NCI-H510A (cell line): ENCODE data around the gene SPOCK1.
"Not testable (repeated sequence)": the region's sequence is repeated elsewhere in the genome, so short reads cannot be mapped to it uniquely, and the experiment has no call there.

Source experiments
- DNase-seq: peaks from one replicate; lab custom pipeline; 2025; lab: John Stamatoyannopoulos, UW

SPOCK1 gene

DNA sequence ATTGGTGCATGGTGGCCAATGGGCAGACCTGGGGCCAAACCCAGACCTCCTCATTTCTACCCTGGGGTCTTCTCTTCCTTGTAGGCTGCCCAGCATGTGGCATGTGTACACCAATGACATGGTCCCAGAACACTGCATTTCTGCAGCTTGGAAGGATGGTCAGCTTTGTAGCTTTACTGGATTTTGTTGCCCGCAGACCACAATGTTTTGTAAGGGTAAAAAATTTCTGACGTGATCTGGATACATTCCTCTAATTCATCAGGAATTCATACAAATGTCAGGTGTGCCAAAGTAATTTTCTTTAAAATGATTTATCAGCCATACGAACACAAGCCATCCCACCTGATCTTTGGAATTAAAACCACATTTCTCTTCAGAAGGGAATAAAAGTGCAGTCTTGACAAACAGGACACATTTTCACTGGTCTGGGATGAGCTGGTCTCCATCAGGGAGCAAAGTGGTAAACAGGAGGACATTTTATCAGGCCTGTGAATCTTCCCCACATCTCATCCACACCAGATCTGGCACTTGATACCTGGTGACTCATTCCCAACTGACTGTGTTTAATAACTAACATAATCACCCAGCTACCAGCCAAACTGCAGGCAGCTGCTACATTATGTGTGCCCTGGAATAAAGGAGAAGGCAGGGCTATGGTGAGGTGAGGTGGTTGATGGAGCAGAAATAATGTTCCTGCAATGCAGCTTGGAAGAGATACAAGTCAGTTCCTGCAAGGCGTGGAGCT, 103.9 kb downstream of the SPOCK1 start:
- DNase-seq: no peak

DNA sequence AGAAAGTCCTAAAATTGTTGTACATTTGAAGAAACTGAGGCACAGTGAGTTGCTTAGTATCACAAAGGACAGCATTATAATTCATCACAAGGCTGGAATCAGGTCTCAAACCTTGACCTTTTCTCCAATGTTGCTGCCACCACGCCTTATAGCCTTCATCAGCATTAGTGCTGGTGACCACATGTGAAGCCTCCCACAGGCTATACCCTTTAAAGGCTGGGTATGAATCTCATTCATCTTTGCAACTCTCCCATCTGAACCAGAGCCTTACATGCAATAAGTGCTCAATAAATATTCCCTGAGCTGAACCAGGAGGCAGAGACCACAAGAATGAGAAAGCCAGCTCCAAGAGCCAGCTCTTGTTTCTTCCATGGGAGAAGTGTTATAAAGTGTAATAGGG, 104.7 kb downstream of the SPOCK1 start:
- DNase-seq: no peak

DNA sequence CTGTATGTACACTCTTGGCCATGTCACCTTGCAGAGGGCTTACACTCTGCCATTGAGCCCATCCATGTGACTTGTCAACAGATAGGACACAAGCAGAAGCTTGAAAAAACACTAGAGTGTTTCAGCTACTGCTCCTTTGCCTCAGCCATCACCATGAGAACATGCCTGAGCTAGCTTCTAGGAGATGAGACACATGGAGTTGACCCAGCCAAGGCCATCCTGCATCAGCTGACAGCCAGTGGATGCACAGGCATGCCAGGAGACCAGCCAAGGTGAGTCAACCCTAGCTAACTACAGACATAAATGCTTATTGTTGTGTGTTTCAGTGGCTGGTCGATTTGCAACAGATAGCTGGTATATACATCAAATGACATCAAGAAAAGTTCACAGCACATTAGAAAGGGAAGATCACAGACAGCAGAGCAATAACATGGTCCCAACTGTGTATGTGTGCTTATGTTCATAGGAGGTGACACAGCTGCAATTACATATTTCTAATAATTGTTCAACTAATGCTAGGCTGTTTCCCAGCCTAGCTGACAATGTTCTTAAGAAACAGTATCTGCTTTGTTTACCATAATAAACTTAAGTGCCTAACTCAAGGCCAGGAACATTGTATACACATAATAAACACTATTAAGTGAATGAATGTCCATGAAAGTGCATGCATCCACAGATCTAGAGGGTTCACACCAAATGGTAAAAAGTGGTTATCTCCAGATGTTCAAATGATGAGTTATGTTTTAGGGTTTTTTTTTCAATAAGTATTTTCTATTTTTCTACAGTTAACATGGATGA, 105.7 kb downstream of the SPOCK1 start:
- DNase-seq: no peak

DNA sequence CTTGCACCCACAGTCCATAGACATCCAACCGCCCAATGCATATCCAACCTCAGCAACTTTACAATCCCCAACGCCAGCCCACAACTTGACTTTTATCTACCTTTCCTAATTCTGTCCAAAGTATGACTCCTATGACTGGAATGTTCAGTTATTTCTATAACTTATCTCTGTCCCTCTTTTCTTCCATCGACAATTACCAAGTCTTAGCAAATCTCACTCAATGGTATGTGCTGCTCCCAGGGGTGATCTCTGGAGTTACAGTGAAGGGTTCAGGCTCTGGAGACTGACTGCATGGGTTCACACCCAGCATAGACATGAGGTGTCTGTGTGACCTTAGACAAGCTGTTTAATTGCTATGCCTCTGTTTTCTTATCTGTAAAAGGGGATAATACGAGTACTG, 106.9 kb downstream of the SPOCK1 start:
- DNase-seq: no peak

- not testable (repeated sequence) for DNase-seq
Observed at GRCh38 chr5:137391044-137391443, 108.1 kb downstream of the SPOCK1 start.

DNA sequence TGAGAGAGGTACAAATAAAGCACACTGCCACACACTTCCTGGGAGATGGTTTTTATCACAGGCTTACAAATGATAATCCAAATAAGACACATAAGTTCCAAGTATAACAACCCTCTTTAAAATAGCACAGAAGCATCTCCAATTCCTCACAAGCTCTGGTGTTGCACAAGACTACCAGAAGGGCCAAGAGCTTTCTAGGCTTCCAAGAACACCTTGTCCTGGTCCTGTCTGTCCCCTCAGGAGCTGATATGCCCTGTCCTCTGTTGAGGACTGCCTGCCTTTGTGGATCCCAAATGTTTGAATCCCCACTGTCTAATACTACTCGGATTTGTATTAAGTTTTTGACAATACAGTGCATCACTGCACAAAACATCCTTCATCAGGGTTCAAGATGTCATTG, 110.1 kb downstream of the SPOCK1 start:
- DNase-seq: no peak

DNA sequence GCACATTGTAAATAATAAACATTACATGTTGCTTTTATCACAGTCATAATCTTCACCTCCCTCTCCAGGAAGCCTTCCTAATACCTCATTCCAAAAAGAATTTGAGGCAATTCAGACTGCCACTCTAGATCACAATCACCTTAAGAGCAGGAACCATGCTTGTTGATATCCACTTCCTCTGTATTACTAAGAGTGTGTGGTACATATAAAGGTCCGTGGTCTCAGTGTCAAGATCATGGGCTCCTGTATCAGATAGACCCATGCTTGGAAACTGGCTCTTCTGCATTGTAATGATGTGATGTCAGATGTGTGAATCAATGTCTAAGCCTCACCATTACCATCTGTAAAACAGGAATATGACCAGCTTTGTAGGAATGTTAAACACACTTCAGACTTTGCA, 114.1 kb downstream of the SPOCK1 start:
- DNase-seq: no peak

DNA sequence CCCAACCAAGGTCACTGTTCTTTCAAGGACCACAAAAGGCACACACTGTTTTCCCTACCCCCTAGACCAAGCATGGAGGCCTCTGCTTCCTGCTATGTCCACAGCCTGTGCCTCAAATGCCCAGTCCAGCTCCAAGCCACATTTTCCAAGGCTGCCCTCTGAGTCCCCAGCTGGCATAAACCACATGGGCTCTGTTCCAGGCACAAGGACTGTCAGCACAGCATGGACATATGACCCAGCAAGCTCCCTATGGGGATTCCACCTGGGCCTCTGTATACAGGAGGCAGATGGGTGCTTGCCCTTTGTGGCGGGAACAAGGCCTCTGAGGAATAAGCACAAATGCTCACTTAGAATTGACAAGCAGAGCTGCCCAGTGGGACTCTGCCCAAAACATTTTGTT, 115.2 kb downstream of the SPOCK1 start:
- DNase-seq: no peak

- no peak for DNase-seq
Observed at GRCh38 chr5:137381555-137381954, 117.6 kb downstream of the SPOCK1 start.

DNA sequence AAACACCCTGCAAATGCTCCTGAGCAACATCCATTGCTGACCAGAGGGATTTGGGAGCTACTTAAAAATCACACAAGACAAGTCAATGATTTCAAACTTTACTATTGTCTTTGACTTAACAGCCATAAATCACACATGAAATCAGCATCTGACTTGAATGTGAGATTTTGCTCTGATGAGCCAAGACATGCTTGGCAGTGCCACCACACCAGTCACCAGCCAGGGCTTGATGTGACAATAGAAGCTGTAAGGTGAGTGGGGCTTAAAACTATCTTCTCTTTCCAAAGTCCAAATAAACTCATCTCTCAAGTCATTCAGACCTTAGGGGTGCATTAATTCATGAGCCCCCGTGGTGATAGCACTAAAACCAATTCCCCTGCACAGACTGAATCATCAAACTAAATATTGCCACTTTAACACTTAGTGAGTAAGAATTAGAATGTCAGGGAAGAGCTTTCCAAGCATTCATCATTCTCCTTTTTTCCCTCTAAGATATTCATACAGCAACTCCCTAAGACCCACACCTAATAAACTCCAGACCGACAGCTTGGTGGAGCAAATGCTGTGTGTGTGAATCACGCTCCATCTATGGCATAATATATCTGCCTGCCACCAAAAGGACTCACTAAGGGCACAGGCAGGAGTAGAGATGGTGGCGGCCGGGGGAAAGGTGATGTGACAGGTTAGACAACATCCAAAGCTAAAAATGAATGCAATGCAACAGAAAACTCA, 119.4 kb downstream of the SPOCK1 start:
- DNase-seq: no peak

DNA sequence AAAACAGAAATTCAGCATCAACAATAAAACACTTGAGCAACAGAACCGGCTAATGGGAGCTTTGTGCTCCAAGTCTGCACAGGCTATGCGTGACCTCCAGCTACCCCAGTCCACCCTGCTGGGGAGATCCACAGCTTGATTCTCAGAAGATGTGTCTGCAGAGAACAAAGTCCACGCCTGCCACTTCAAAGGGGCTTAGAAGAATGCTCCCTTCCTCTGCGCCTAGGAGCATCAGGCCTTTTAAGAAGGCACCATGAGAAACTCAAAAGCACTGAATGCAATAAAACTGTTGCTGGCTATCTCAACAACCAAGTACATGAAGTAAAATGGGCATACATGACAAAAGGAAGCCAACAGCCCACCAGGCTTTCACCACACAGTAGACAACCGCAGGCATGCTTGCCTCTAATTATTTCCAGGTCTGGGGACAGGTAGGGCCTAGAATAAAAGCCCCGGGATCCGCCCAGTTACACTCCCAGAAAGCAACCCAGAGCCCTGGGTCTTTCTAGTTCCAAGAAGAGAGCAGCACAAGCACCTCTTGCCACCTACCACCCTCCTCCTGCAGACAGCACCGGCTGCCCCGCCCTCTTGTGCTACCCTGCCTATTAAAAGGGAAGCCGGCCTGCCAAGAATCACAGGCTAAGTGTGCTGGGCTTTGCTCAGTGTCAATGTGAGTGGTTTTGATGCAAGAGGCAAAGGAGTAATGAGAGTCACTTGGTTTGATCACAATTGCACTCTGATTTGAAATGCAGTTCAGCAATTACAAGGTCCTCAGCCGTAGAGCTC, 123.2 kb downstream of the SPOCK1 start:
- DNase-seq: peak; percentile 20

DNA sequence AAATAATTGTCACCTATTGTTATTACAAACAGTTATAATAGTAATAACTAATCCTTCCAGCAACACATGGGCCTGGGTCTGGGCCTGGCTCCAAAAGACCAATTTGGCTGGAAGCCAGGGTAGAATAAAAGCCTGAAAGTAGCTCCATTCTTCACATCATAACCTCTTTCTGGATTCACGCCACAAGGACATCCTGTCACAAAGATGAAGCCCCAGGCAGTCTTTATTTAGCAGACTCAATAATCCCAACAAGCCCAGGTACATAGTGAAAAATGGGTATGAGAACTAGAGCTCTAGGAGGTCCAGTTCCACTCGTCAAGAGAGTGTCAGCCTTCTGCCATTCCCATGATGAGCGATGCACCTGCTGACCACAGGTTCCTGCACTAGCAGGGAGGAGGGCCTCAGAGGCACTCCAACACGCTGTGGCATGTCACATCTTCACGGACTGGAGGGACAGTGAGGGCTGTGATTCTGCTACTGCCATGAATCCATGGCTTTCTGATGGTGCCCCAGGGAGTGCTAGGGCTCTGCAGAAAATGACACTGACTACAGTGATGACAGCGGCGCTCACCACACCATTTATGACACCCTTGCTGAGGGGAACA, 124.9 kb downstream of the SPOCK1 start:
- peak; percentile 44 for DNase-seq

DNA sequence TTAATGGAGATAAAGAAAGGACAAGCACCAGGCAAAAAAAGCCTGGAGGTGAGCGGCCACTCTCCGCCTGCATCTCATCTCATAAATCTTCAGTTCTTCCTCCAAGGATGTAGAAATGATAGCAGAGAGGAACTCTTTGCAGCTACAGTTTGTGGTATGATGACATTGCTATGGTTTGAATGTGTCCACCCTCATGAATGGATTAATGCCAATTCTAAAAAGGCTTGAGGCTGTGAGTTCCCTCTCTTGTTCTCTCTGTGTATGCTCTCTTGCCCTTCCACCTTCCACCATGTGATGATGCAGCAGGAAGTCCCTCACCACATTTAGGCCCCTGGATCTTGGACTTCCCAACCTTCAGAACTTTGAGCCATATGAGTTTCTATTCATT, 126.4 kb downstream of the SPOCK1 start:
- no peak for DNase-seq

- no peak for DNase-seq
Observed at GRCh38 chr5:137372016-137372772, 126.9 kb downstream of the SPOCK1 start.

GRCh38 chr5:137370096-137371071, 128.7 kb downstream of the SPOCK1 start:
- no peak for DNase-seq

DNA sequence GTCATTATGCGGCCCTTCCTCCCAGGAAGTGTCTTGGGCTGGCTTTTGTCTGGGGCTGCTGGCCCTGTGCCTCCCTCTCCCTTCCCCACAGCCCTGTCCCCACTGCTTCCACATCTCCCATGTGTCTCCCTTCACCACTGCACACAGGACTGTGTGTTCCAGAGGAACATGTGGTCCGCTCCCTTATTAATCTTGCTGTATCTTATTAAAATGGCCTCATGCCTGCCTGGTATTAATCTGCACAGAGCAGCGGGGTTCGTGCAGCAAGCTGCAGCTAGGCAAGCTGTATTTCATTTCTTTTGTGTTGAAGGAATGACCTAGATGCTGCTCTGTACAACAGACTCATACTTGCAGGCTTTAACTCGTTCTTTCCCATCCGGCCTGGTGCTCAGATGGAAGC, 130.5 kb downstream of the SPOCK1 start:
- DNase-seq: no peak

- no peak for DNase-seq
Observed at GRCh38 chr5:137367951-137368350, 131.2 kb downstream of the SPOCK1 start.

GRCh38 chr5:137366526-137366925, 132.6 kb downstream of the SPOCK1 start:
- DNase-seq: no peak

DNA sequence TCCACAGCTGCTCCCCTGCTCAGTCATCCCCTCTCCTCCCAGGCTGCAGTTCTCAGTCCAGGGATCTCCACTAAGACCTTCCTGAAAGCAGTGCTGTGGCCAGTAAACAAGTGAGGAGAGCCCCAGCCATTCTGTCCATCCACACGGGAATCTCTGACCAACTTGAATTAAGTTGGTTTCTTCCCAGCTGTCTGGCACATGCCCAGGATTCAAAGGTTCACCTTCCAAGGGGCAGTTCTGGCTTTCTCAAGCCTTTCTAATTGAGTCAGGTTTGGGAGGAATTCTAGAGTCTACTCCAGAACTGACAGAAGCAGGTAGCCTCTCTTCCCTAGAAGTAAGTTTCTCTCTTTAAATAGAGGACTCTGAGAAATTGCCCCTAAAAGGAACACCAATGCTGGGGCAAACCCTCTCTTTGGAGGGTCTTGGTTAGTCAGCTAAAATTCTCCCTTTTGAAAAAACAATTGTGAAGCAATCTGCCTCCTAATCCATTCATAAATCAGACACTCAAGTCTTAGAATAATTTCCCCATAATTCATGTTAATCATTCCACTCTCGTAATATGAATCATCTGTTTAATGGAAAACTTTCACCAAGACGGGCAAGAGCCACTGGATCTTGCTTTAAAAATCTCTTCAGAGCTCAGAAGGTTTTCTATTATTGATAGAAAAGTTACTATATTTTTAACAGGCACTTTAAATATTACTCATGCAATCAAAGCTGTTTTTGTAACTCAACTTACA, 133.8 kb downstream of the SPOCK1 start:
- no peak for DNase-seq
